ENCODE results near the gene ARHGEF25.
"Not testable (repeated sequence)": the region's sequence is repeated elsewhere in the genome, so short reads cannot be mapped to it uniquely, and the experiment has no call there.

Gene ARHGEF25

DNA sequence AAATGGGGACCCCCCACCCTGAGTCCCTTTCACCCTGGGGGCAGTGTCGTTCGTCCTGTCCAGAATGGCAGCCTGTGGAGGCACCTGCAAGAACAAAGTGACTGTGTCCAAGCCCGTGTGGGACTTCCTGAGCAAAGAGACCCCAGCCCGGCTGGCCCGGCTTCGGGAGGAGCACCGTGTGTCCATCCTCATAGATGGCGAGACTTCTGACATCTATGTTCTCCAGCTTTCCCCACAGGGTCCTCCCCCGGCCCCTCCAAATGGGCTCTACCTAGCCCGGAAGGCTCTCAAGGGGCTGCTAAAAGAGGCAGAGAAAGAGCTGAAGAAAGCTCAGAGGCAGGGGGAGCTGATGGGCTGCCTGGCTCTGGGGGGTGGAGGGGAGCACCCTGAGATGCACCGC, 4.4 kb upstream of the ARHGEF25 start:
- FAIRE-seq: no peak

DNA sequence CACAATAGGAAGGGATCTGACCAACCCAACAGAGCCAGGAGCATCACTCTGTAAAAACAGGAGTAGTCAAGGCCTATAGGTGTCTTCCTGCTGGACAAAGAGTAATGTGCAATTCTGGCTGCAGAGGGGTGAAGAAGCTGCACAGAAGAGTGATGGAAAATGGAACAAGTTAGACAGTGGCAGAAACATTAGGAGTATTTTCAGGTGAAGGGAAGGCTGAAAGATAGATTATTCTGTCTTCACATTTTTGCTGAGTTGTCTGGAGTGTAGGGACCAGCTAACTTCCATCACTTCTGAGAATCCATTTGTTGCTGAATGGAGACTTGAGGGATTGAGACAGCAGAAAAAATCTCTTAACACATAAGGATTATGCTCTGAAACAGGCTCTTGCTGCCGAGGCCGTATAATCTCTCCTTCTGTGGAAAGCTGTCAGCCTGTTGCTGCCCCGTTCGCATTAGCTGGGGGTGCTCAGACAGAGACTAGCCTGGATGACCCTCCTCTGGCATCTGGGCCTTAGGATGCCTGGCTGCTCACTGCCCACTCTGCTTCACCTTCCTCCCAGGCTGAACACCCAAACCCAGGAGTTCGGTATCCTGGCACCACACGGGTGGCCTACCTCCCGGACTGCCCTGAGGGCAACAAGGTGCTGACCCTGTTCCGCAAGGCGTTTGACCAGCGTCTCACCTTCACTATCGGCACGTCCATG, 3.1 kb upstream of the ARHGEF25 start:
- no peak for FAIRE-seq
- DNase-seq (ENCODE audit: extremely low spot score, insufficient read length, low read depth): no peak

More for the DNA sequence above, 4.4 kb upstream of the ARHGEF25 start:
- no peak for DNase-seq (ENCODE audit: extremely low spot score, insufficient read length, low read depth)

DNA sequence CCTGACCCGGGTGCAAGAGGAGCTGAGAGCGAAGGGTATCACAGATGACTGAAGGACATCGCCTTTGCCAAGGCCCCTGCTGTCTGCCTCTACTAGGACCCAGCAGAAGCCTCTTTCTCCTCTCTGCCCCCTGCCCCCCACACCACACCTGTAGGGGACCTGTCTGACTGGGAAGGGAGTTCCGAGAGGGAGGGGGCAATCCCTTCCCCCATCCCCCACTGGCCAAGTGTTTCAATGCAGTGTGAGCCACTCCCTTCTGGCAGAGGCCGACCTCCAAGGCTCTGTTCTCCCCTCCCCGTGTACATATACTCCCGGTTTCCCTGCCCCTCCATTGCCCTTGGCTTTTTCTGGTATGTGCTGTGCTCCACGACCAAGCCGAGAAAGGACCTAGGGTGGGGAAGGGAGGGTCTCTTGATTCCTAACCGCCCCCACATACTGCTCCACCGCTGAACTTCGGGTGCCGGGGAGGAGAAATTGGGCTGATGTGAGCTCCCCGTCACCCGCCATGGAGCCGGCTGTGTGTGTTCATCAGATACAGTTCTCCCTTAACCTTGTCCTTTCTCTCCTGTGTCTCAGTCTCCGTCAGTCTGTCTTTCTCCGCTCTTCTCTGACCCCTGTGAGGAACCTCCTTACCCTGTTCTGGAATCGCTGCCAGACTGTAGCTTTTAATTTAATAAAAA, 2.0 kb upstream of the ARHGEF25 start:
- no peak for DNase-seq (ENCODE audit: extremely low spot score, insufficient read length, low read depth)

DNA sequence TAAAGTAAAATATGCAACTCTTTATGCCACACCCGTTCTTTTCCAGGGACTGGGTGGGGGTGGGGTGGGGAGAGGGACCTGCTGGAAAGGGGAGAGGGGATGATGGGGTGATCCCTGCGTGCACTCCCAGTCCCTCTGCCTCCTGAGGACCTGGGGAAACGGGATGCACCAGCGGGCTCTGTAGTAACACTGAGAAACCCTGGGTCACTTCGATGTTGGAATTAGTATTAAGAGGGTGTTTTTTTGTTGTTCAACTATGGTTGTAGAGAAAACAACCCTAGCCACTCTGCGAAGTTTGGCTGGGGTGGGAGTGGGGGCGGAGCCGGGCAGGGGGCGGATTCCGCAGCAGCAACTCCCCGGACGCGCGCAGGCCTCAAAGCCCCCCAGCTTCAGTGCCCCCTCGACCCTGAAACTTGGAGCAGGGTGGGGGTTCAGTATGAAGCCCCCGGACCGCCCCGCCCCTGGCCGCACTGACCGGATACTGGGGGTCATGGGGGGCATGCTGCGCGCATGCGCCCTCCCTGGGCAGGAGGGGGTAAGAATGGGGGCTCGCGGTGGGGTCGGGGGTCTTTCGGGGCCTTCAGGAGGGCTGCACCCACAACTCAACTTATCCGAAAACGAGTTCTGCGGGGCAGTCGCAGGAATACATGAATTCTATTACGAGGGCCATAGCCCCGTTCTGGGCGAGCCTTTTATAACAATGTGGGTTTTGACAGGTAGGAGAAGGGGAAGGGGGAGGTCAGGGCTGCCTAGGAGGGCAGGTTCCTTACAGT, 1.3 kb upstream of the ARHGEF25 start:
- FAIRE-seq: no peak
- no peak for DNase-seq (ENCODE audit: extremely low spot score, insufficient read length, low read depth)

More for the DNA sequence above, 2.0 kb upstream of the ARHGEF25 start:
- no peak for FAIRE-seq

DNA sequence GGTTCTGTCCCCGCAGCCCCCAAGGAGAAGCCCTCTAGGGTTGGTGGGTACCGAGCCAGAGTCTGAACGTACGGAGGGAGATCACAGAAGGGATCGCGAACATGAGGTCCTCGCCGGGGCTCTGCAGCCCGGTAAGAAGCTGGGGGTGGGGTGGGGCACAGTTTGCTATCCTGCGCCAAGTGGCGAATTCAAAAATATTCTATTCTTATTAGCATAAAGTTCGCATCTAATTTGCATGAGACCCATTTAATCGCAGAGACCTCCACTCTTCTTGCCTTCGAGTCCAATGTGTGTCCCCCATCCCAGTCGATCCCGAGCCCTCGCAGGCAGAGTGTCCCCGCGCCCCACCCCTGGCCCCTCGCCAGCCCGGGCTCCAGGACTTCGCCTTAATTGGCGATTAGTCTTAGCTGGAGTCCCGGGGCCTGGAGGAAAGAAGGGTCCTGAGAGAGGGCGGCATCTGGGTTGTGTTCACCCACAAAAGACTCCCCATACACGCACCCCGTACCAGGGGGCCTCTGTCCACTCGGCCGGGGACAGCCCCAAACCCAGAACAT, 604 bp upstream of the ARHGEF25 start:
- DNase-seq (ENCODE audit: extremely low spot score, insufficient read length, low read depth): no peak
- no peak for FAIRE-seq

DNA sequence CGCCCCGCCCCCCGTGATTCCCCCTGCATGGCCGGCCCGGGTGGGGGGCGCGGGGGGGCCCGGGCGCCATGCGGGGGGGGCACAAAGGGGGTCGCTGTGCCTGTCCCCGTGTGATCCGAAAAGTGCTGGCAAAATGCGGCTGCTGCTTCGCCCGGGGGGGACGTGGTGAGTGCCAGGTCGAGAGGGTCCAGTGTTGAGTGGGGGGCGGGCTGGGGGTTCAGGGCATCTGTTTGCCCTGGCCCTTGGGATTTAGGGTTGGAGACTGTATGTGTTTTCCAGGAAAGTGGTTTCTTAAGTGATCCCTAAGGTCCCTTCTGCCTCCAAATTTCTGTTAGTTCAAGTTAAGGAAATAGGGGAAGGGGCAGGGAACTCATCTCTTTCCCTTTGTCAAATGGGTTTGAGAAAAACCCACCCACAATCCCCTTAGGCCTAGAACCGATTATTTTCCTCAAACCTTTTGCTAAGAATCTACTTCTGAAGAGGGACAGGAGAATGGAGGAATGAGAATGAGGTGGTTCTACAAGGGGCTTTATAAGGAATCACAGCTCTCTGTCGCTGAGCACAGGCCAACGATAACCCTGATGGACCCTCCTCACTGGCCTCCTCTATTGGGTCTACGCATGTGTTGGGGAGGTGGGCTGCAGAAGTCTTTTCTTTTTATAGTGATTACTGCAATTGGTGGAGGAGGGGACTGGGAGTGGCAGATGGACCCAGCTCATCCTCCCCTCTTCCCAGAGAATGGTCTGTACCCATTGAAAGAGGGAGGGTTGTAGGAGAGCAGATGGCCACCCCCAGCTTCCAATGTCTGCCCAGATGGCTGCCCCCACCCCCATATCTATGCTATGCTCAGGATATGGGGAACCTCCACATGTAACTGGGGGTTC, 834 bp downstream of the ARHGEF25 start:
- FAIRE-seq (no peak), DNase-seq (ENCODE audit: extremely low spot score, insufficient read length, low read depth) (no peak)

DNA sequence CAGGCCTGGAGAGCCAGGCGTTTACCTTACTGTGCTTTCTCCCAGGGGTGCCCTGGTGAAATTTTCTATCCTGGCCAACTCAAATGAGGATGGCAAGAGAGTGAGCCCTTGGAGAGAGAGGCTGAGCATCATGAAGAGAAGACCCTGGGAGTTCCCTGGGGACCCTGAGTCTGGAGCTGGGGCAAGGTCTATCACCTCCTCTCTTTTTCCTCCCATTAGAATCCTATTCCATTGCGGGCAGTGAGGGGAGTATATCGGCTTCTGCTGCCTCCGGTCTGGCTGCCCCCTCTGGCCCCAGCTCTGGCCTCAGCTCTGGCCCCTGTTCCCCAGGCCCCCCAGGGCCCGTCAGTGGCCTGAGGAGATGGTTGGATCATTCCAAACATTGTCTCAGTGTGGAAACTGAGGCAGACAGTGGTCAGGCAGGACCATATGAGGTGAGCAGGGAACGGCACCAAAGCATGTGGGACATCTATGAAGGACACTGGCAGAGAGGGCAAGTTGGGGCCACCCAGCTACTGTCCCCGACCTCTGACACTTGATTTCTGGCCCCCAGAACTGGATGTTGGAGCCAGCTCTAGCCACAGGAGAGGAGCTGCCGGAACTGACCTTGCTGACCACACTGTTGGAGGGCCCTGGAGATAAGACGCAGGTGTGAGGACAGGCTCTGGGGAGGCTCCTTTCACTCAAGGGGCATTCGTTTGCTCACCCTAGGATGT, 1.6 kb downstream of the ARHGEF25 start:
- no peak for DNase-seq (ENCODE audit: extremely low spot score, insufficient read length, low read depth)
- no peak for FAIRE-seq

DNA sequence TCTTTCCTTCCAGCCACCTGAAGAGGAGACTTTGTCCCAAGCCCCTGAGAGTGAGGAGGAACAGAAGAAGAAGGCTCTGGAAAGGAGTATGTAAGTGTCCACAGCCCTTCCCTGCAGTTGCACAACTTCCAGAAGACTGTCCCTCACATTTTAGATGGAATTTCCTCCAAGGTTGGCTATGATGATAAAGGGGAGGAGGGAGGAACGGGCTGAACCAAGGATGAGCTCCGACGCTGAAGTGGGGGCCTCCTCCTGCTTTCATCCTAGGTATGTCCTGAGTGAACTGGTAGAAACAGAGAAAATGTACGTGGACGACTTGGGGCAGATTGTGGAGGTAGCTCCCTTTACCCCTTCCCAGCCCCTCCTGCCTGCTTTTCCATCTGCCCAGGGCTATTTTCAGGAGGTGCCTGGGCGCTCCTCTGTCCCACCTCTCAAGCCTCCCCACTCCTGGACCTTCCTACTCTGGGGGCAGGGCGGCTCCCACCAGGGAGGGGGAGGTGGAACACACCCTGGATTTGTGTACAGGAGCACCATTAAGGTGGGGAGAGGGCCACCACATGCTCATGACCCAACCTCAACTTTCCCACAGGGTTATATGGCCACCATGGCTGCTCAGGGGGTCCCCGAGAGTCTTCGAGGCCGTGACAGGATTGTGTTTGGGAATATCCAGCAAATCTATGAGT, 2.3 kb downstream of the ARHGEF25 start:
- DNase-seq (ENCODE audit: extremely low spot score, insufficient read length, low read depth) (no peak), FAIRE-seq (no peak)

DNA sequence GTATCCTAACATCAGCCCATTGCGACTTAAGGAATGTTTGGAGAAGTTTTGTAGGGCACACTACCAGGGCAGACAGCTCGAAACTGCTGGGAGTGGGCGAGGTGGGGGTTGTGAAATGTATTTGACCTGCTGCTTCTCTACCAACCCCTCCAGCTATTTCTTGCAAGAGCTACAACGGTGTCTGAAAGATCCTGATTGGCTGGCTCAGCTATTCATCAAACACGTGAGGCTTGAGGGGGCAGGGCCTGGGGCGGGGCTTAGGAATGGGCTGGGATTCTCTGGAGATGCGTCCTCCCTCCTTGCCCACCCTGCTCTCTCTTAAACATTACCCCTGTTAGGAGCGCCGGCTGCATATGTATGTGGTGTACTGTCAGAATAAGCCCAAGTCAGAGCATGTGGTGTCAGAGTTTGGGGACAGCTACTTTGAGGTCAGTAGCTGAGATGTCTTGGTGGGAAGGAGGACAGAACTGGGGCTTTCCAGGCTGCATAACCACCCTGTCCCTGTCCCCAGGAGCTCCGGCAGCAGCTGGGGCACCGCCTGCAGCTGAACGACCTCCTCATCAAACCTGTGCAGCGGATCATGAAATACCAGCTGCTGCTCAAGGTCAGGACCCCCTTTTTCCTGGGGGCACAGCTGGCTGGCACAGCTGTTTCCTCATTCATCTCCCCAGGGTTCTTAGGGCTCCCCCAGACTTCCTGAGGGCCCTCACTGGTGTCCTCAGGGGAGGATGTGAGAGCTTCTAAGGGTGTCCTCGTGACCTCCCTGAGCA, 3.1 kb downstream of the ARHGEF25 start:
- DNase-seq (ENCODE audit: extremely low spot score, insufficient read length, low read depth): peak; percentile 69
- FAIRE-seq: peak; percentile 79

DNA sequence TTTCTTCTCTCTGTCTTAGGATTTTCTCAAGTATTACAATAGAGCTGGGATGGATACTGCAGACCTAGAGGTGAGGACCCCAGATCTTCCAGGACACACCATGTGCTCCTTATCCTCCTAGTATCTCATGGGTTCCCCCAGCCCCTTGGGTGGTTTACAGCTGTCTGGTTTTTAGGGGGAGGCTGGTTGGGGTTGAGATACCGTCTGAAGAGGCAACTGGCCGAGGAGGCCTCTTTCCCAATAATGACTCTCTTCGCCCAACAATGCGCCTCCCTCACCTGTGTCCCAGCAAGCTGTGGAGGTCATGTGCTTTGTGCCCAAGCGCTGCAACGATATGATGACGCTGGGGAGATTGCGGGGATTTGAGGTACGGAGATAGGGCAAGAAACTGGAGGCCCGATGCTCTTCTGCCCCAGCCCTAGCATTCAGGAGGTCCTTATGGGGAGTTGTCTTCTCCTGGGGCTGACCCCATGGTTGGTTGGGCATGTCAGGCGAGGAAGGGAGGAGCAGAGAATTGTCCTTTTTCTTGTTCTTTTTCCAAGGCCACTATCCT, 3.8 kb downstream of the ARHGEF25 start:
- DNase-seq (ENCODE audit: extremely low spot score, insufficient read length, low read depth) (no peak), FAIRE-seq (no peak)

DNA sequence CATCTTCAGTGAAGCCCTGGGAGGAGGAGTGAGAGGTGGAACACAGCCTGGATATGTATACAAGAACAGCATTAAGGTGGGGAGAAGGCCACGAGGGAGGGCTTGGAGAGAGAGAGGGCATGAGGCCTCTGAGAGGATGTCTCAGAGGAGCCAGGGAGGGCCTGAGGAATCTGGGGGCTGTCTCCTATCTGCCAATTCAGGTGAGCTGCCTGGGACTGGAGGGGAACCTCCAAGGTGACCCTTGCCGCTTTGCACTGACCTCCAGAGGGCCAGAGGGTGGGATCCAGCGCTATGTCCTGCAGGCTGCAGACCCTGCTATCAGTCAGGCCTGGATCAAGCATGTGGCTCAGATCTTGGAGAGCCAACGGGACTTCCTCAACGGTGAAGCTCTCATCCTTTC, 4.4 kb downstream of the ARHGEF25 start:
- FAIRE-seq (no peak), DNase-seq (ENCODE audit: extremely low spot score, insufficient read length, low read depth) (no peak)

DNA sequence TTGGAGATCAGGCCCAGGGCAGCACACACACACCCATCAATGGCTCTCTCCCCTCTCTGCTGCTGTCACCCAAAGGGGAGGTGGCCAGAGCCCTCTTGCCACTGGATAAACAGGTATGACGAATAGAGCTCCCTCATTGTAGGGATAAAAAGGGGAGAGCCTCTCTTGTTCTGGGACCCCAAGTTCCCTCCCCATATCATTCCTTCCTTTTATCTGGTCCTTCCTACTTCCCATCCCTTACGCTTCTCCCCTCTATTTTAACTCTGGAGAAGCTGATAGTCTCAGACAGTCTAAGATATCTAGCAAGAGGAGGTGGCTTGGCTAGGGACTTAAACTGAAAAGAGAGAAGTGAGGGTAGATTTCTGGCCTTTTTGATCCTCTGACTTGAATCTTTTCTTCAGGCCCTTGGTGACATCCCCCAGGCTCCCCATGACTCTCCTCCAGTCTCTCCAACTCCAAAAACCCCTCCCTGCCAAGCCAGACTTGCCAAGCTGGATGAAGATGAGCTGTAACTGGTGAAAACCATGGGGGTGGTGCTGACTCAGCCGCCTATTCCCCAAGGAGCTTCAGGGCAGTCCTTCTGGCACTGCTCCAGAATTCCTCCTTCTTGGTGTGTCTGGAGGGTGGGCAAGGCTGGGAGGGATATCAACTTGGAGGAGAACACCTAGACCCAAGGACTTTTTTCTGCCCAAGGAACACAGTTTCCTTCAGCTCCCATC, 5.3 kb downstream of the ARHGEF25 start:
- no peak for DNase-seq (ENCODE audit: extremely low spot score, insufficient read length, low read depth)

DNA sequence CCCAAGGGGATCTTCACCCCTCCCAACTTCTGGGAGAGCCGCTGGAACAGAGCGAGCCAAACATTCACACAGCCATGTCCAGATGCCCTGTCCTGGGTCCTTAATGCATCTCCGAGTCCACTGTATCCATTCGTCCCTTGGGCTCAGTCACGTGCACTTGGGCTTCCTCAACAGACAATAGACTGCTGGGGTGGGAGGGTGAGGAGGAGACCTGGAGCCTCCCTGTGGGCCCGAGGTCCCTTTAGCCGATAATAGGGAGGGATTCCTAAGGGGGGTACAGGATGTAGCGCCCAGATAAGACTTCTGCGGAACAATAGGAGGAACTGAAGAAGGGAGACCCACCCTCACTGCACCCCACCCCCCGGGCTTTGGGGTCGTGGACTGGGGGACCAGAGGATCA, 6.7 kb downstream of the ARHGEF25 start:
- no peak for DNase-seq (ENCODE audit: extremely low spot score, insufficient read length, low read depth)
- FAIRE-seq: no peak

More for the DNA sequence above, 5.3 kb downstream of the ARHGEF25 start:
- FAIRE-seq: no peak

DNA sequence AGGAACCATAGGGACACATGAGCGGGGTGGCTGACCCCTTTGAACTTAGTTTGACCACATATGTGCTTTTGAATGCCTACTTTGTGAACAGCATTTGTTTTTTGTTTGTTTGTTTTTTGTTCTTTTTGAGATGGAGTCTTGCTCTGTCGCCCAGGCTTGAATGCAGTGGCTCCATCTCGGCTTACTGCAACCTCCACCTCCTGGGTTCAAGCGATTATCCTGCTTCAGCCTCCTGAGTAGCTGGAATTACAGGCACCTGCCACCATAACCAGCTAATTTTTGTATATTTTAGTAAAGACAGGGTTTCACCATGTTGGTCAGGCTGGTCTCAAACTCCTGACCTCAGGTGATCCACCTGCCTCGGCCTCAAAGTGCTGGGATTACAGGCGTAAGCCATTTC, 7.2 kb downstream of the ARHGEF25 start:
- not testable (repeated sequence) for FAIRE-seq; DNase-seq (ENCODE audit: extremely low spot score, insufficient read length, low read depth)

DNA sequence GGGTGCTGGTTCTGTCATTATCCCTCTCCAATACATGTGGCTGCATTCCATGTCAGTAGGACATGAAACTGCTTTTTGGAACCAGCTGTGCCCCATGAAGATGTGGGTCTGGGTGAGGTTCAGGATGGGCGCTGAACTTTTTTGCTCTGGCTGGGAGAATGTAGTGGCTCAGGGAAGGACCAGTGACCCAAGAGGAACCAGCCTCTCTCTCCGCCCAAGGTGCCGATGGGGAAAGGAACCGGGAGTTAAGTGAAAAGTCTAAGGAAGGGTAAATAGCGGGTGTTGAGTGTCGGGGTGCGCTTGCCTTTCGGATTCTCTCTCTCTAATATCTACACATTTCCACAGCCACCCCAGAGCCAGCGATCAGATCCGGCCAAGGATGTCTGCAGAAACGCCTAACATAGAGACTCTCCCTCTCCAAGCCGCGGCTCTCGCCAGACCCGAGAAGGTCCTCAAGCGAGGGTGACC, 7.8 kb downstream of the ARHGEF25 start:
- FAIRE-seq: no peak
- no peak for DNase-seq (ENCODE audit: extremely low spot score, insufficient read length, low read depth)

DNA sequence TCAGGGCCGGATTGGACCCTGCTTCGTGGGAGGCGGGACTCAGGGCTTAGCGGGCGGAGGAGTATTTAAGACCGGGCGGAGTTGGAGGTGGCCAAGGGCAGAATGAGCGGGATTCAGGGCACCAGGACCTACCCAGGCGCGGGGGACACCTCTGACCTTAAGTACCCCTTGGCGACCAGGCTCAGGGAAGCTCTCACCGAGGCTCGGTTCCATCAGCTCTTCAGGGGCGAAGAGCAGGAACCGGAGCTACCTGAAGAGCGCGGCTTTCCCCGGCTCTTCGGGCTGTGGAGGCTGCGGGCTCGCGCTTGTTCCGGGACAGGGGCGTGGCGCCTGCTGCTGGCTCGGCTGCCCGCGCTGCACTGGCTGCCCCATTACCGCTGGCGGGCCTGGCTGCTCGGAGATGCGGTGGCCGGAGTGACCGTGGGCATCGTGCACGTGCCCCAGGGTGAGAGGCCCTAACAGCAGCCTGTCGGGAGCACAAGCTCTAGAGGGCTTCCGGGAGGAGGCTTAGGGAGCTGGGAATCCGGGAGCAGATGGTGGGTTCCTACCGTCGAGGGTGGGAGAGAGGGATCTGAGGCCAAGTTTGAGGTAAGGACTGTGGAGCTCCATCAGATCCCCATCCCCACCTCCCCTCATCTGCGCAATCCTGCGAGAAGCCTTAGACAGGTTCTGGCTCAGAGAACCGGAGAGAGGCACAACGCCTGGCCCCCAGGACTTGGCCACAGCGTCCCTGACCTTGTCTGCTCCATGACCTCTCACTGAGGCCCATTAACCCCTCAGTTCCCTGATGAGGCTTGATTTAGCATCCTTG, 8.4 kb downstream of the ARHGEF25 start:
- DNase-seq (ENCODE audit: extremely low spot score, insufficient read length, low read depth) (no peak), FAIRE-seq (no peak)

Measured in GM18507 (cell line).